OCI-LY7 (cell line): ENCODE measurements around the gene BCAT1. TPM values are rescaled to one million over a fixed set of nuclear protein-coding genes. Genes with fewer than 3 reads are reported as not detected.

Experiments used
- BruUV-seq: library from RNA; stranded (reverse); fragments of 400-500 nt; replicated peaks from 2 replicates; lab custom pipeline; 2021; lab: Mats Ljungman, UMichigan
- CTCF ChIA-PET: fragments of 300-600 bp; sonication (Branson Sonifier 250); formaldehyde crosslinking; loops from one replicate; lab custom pipeline; 2022; ENCODE audit warnings: antibody characterized with exemption; ENCODE audit not compliant: unreplicated experiment; lab: Charles Lee
- POLR2A ChIA-PET: fragments of 300-600 bp; sonication (Branson Sonifier 250); formaldehyde crosslinking; loops from one replicate; lab custom pipeline; 2022; ENCODE audit warnings: antibody characterized with exemption; lab: Charles Lee
- DNase-seq: peaks from one replicate; pipeline ENCODE4 v3.0.0-alpha.2; 2015; ENCODE audit warnings: low spot score
- H2AFZ ChIP-seq: fragments of 200-600 bp; sonication (generic), shearing (Covaris generic); 2 replicates; pipeline ENCODE4 v1.6.1; 2014; ENCODE audit warnings: mild to moderate bottlenecking, antibody characterized with exemption, low read length, moderate library complexity
- H3K27ac ChIP-seq: fragments of 200-600 bp; sonication (generic); 2 replicates; pipeline ENCODE4 v1.5.1; 2014; ENCODE audit warnings: mixed run types, low read depth, mild to moderate bottlenecking, moderate library complexity, low read length, inconsistent platforms; ENCODE audit not compliant: poor library complexity, severe bottlenecking
- H3K36me3 ChIP-seq: fragments of 200-600 bp; sonication (generic); 2 replicates; pipeline ENCODE4 v1.6.1; 2014; ENCODE audit warnings: mild to moderate bottlenecking, antibody characterized with exemption, low read length, moderate library complexity, mixed read lengths; ENCODE audit not compliant: insufficient read depth
- H3K4me1 ChIP-seq: fragments of 200-600 bp; sonication (generic); 2 replicates; pipeline ENCODE4 v1.5.1; 2014; ENCODE audit warnings: mild to moderate bottlenecking, low read length; ENCODE audit not compliant: insufficient read depth, poor library complexity, severe bottlenecking
- H3K4me2 ChIP-seq: fragments of 200-600 bp; sonication (generic); 2 replicates; pipeline ENCODE4 v1.6.1; 2014; ENCODE audit warnings: mild to moderate bottlenecking, low read length
- H3K4me3 ChIP-seq: fragments of 200-600 bp; sonication (generic); 2 replicates; pipeline ENCODE4 v1.5.1; 2014; ENCODE audit warnings: mild to moderate bottlenecking, low read depth, low read length; ENCODE audit not compliant: poor library complexity, severe bottlenecking
- H3K79me2 ChIP-seq: fragments of 200-600 bp; sonication (generic); 2 replicates; pipeline ENCODE4 v1.6.1; 2016; ENCODE audit warnings: low read depth, mild to moderate bottlenecking, low read length, moderate library complexity, mixed read lengths; ENCODE audit not compliant: insufficient read depth
- H3K9me2 ChIP-seq: fragments of 200-600 bp; sonication (generic); 2 replicates; pipeline ENCODE4 v1.6.1; 2016; ENCODE audit warnings: mild to moderate bottlenecking, low read length, mixed read lengths; ENCODE audit not compliant: insufficient read depth
- H3K9me3 ChIP-seq: fragments of 200-600 bp; sonication (generic); 2 replicates; pipeline ENCODE4 v1.6.1; 2014; ENCODE audit warnings: mild to moderate bottlenecking, mixed run types, low read length, mixed read lengths
- H4K20me1 ChIP-seq: fragments of 200-600 bp; sonication (generic); 2 replicates; pipeline ENCODE4 v1.6.1; 2014; ENCODE audit warnings: mild to moderate bottlenecking, antibody characterized with exemption, low read length, moderate library complexity, mixed read lengths; ENCODE audit not compliant: insufficient read depth
- CTCF ChIP-seq: fragments of 200-600 bp; sonication (generic); conservative IDR thresholded peaks from 2 replicates; pipeline ENCODE4 v1.5.1; 2014; ENCODE audit warnings: mild to moderate bottlenecking, antibody characterized with exemption, low read length, moderate library complexity, mixed read lengths
- EZH2phosphoT487 ChIP-seq: fragments of 200-600 bp; sonication (generic); IDR thresholded peaks from 2 replicates; pipeline ENCODE4 v1.6.1; 2018; ENCODE audit warnings: low read depth, borderline replicate concordance, mild to moderate bottlenecking, mixed run types, antibody characterized with exemption, low read length, moderate library complexity, mixed read lengths
- intact Hi-C: fragments of 100-400 bp; cut with micrococcal nuclease; formaldehyde crosslinking; loops from one replicate; pipeline ENCODE4 v1.10.0; 2022; ENCODE audit not compliant: unreplicated experiment
- total RNA-seq, 2 experiments: library from RNA; depleted of rRNA in 1 of 2; stranded (reverse); fragments of >200 nt in 1 of 2; shearing (Covaris generic) in 1 of 2; gene quantifications; 2 replicates each; pipeline ENCODE4 v1.2.3, GENCODE V29; 2014 to 2022

BCAT1 gene
- total RNA-seq, 2 experiments from 2014 or later, result 121 to 207 TPM

- Histone ChIP-seq H3K4me1 (no peaks in the 10 kb centered on the region), H3K9me3 (peaks cover 31% of the 10 kb centered on the region; the same call in 1 of the 2 replicates), H2AFZ (no peak overlapping the region), H3K4me3 (no peak overlapping the region), H3K36me3 (peaks cover 91% of the 10 kb centered on the region), H3K9me2 (no peaks in the 10 kb centered on the region), H4K20me1 (no peaks in the 10 kb centered on the region), H3K79me2 (no peaks in the 10 kb centered on the region), H3K4me2 (no peak overlapping the region), H3K27ac (no peak overlapping the region)
- CTCF ChIA-PET, result no interaction called here
- intact Hi-C loops, result no loop called here
- DNase-seq, result no peak
- TF ChIP-seq CTCF (no peak), EZH2phosphoT487 (no peak)
- POLR2A ChIA-PET, result no interaction called here
- no TSS peak for BruUV-seq
Observed at GRCh38 chr12:24864796-24865125, 84.1 kb downstream of the BCAT1 start.

DNA sequence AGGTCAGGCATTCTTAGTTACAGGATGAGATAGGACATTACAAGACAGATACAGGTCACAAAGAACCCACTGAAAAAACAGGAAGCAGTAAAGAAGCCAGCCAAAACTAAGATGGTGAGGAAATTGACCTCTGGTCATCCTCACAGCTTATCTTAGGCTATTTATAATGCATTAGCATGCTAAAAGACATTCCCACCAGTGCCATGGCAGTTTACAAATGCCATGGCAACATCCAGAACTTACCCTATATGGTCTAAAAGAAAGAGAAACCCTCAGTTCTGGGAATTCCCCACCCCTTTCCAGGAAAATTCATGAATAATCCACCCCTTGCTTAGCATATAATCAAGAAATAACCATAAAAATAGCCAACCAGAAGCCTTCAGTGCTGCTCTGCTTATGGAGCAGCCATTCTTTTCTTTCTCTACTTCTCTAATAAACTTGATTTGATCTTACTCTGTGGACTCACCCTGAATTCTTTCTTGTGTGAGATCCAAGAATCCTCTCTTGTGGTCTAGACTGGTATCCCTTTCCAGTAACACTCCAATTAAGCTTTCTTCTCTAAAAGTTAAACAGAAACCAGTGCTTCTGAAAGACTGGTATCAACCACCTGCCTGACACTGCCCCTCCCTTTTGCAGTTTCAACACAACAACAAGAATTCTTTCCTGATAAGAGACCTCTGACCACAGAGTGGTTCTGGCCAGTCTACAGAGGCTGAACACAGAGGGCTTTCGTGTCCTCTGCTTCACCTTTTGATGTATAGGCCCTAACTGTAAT, 86.9 kb downstream of the BCAT1 start:
- TF ChIP-seq CTCF, result no peak
- TF ChIP-seq EZH2phosphoT487, result no peak
- no peak for DNase-seq
- no peak overlapping the region for H3K4me3 ChIP-seq
- H3K27ac ChIP-seq, result no peak overlapping the region
- H3K4me1 ChIP-seq, result no peaks in the 10 kb centered on the region
- peaks cover 90% of the 10 kb centered on the region for H3K36me3 ChIP-seq
- H2AFZ ChIP-seq, result no peak overlapping the region
- POLR2A ChIA-PET, result interaction anchor here (0.6 to 1.7 kb wide), 5 partner anchors 10 to 132 kb away, joined by 3 to 5 read pairs (median 3); no protein-coding TSS in a partner anchor
- no peak overlapping the region for H3K4me2 ChIP-seq
- no peaks in the 10 kb centered on the region for H4K20me1 ChIP-seq
- intact Hi-C loops, result no loop called here
- H3K9me2 ChIP-seq, result no peaks in the 10 kb centered on the region
- no peaks in the 10 kb centered on the region for H3K79me2 ChIP-seq
- no TSS peak for BruUV-seq
- CTCF ChIA-PET, result no interaction called here
- peaks cover 32% of the 10 kb centered on the region; the same call in 1 of the 2 replicates for H3K9me3 ChIP-seq

GRCh38 chr12:24860546-24860945, 88.4 kb downstream of the BCAT1 start:
- no peak overlapping the region for H3K4me2 ChIP-seq
- no TSS peak for BruUV-seq

More at GRCh38 chr12:24860546-24860945, 88.4 kb downstream of the BCAT1 start:
- H3K4me1 ChIP-seq, result no peaks in the 10 kb centered on the region
- intact Hi-C loops, result no loop called here
- DNase-seq, result no peak
- no peak overlapping the region for H3K4me3 ChIP-seq
- no peaks in the 10 kb centered on the region for H4K20me1 ChIP-seq
- ChIA-PET CTCF (no interaction called here), POLR2A (interaction anchor here (1.3 kb wide), 1 partner anchor 15 kb away, joined by 5 read pairs; no protein-coding TSS in a partner anchor)
- peaks cover 94% of the 10 kb centered on the region for H3K36me3 ChIP-seq
- TF ChIP-seq EZH2phosphoT487 (no peak), CTCF (no peak)
- no peak overlapping the region for H3K27ac ChIP-seq
- H3K9me3 ChIP-seq, result peaks cover 32% of the 10 kb centered on the region; the same call in 1 of the 2 replicates
- H3K9me2 ChIP-seq, result no peaks in the 10 kb centered on the region
- no peaks in the 10 kb centered on the region for H3K79me2 ChIP-seq
- no peak overlapping the region for H2AFZ ChIP-seq
